Measurements from ENCODE around the gene RNF4.
"Not testable (repeated sequence)": the region's sequence is repeated elsewhere in the genome, so short reads cannot be mapped to it uniquely, and the experiment has no call there.

Gene RNF4, protein sequence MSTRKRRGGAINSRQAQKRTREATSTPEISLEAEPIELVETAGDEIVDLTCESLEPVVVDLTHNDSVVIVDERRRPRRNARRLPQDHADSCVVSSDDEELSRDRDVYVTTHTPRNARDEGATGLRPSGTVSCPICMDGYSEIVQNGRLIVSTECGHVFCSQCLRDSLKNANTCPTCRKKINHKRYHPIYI

GRCh38 chr4:2468456-2469191 lies at the start of gene RNF4:
Gene RNF4, plus strand, starts transcription at chr4:2469106. Its CDS starts 21,388 bp downstream, at chr4:2490494.
- DNase-seq, result peak; percentile 96

GRCh38 chr4:2419814-2420213 lies 49.1 kb upstream of the RNF4 start:
- DNase-seq, result no peak

DNA sequence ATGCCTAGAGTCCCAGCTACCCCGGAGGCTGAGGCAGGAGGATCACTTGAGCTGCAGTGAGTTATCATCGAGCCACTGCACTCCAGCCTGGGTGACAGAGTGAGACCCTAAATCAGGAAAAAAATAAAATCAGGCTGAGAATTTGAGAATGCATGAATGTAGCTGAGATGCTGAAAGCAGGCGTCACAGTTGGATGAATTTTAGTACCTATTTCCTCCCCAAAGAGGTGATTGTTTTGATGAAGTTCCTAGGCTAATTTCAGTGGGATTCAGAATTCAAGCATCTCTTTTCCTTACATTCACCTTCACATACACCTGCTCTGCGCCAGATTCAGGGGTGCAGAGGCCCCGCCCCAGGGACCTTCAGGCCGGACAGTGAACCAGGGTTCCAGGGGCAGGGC lies 47.0 kb upstream of the RNF4 start:
- DNase-seq, result no peak

- no peak for DNase-seq
Measured at GRCh38 chr4:2423066-2423465, 45.8 kb upstream of the RNF4 start.

- no peak for DNase-seq
Measured at GRCh38 chr4:2423695-2424094, 45.2 kb upstream of the RNF4 start.

DNA sequence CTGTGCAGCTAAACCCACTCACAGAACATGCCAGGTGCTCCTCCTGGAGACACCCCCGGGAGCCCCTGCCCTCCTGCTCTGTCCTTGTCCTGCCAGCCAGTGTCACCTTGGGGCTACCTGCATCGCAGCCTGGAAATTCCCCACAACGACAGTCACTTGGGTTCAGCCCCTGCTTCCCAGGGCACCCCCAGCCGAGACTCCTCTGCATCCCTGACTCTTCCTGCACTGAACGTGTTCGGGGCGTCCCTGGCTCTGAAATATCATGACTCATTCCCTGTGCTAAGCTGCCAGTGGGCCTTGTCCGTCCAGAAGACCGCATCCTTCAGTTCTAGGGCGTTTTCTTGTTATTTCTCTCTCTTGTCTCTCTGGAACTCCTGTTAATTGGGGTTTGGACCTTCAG lies 44.3 kb upstream of the RNF4 start:
- no peak for DNase-seq

GRCh38 chr4:2425386-2426068 lies 43.4 kb upstream of the RNF4 start:
- no peak for DNase-seq

- no peak for DNase-seq
Measured at GRCh38 chr4:2426069-2426397, 42.9 kb upstream of the RNF4 start.

- DNase-seq, result no peak
Measured at GRCh38 chr4:2426711-2427275, 42.1 kb upstream of the RNF4 start.

DNA sequence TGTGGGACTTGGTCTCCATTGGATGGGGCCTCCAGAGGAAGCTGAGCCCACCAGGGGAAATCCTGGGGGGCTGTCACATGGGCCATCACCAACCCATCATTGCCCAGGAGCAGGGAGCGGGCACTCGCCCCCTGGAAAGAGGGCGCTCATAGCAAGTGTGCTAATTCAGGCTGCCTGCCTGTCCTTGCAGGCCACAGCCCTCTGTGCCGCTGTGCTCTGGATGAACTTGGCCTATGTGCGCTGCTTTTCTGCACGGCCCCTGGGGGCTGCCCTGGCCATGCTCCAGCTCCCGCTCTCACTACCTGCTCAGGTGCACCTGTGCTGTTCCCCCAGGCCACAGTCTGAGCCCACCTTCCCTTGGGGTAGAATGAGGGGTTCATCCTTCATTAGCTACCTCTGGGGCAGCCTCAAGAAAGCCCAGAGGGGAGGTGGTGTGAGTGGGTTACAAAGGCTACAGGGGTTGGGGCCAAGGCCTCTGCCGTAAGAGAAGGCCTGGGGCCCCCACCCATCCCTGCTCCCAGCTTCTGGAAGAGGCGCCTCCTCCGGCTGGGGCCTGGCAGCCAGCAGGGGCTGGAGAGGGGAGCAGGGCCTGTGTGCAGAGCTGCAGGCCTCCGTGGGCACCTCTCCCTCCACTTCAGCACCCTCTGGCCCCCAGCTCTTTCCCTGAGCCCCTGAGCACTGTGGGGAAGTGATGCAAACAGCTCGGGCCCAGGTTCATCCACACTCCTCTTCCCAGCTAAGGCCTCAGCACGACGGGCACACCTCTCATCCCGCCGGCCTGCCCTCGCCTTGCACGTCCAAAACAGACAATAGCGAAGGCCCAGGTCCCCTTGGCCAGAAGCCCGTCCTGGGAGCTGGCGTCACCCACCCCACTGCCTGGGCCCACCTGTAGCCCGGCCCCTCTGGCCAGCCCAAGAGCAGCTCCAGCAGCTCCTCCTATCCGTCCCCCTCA lies 41.2 kb upstream of the RNF4 start:
- no peak for DNase-seq

DNA sequence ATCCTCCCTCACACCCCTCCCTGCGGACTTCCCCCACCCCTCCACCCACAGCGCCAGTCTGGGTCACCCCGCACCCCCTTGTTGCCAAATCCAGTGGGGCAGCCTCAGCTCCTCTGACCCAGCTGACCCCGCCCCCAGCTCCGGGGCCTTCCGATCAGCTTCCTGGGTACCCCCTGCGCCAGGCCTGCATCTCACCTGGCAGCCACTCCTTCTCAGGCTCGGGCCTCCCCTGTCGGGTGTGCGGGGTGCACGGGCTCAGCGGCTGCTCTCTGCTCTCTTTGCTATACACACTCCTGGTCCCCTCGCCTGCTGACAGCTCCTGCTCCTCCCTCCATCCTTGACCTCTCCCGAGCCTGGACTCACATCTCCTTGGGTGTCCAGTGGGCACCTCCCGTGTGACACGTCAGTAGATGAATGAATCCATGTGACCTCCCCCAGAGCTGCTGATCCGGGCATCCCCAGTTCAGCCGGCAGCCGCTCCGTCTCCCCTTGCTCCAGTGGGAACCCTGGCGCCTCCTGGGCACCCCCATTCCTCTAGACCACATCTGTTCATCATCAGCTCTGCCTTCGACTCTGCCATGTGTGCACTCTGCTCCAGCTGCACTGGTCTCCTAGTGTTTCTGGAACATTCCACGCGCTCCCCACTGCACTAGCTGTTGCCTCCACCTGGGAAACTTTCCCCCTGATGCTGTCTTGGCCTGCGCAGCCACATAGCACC lies 40.3 kb upstream of the RNF4 start:
- DNase-seq, result no peak

DNA sequence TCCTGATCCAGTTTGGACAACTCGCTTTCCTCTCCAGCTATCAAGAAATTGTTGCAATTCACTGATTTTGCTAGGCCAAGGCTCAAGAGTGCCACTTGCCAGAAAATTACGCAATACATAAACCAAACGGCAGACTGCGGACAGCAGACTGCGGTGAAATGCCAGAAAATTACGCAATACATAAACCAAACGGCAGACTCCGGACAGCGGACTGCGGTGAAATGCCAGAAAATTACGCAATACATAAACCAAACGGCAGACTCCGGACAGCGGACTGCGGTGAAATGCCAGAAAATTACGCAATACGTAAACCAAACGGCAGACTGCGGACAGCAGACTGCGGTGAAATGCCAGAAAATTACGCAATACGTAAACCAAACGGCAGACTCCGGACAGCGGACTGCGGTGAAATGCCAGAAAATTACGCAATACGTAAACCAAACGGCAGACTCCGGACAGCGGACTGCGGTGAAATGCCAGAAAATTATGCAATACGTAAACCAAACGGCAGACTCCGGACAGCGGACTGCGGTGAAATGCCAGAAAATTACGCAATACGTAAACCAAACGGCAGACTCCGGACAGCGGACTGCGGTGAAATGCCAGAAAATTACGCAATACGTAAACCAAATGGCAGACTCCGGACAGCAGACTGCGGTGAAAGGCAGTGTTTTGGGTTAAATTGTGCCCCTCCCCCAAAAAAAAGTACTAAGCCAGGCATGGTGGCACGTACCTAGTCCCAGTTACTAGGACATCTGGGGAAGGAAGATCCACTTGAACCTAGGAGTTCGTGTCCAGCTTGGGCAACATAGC lies 38.8 kb upstream of the RNF4 start:
- not testable (repeated sequence) for DNase-seq

DNA sequence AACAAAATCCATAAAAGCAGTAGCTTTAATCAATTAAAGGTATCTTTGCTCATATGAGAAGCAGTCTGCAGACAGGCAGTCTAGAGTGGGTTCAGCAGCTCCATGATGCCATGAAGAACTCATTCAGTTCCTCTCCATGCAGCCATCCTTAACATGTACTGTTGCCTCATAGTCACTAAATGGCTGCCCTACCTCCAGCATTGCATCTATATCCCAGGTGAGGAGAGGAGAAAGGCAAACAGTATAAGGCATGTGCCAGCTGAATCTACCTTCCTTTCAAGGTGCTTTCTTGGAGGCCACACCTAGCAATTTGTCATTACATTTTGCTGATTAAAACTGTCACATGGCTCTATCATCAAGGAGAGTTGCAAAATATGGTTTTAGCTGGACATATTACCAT lies 36.9 kb upstream of the RNF4 start:
- DNase-seq, result no peak

DNA sequence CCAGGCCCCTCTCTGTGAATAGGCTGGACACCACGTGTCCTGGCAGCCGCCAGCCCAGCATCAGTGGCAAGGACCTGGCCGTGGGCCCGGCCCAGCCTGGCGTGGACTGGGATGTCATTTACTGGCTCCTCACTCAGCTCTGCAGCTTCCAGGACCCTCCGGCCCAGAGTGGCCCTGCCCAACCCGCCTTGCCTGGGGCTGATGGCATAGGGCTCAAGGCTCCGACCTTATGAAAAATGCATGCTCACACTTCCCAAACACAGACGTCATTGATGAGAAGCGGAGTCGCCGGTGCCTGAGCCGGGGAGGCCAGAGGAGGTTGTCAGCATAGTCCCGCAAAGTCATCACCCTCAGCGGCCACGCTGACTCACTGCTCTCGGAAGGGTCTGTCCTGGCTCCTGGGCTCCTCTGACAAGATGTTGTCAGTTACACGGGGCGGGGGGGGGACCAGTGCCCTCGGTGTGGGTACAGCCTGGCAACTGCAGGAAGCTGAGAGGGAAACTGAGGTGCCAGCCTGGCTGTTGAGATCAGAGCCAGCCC lies 35.8 kb upstream of the RNF4 start:
- DNase-seq, result no peak

- DNase-seq, result no peak
Measured at GRCh38 chr4:2433609-2434350, 35.1 kb upstream of the RNF4 start.

- DNase-seq, result no peak
Measured at GRCh38 chr4:2434420-2434819, 34.5 kb upstream of the RNF4 start.

GRCh38 chr4:2436301-2436700 lies 32.6 kb upstream of the RNF4 start:
- DNase-seq, result no peak

DNA sequence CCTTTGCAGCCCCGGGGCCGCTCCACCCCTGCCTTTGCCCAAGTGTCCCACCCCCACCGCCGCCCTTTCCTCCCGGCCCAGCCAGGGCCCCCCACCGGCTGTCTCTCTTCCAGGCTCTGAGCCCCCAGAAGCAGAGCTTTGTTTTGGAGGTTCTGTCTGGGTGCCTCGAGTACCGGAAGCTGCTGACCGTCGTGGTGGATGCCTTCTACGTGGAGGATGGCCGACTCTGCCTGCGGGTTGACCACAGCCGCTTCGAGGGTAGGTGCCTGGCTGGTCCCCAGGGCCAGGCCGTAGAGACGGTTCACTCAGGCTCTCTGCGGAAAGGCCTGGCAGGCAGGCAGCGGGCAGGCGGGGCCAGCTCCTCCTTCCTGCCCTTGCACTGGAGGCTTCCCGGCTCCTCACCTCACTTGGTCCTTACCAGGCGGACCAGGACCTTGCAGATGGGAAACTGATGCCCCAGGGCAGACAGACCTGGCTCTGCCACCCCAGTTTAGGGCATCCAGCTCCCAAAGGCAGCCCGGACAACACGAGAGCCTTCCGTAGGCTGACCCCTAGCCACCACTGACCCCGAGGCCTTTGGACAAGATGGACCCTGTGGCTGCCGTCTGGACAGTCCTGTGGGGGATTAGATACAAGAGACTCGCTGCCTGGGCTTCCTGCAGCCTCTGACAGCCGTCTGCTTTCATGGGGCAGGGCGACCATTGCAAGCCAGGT lies 32.0 kb upstream of the RNF4 start:
- DNase-seq, result no peak

DNA sequence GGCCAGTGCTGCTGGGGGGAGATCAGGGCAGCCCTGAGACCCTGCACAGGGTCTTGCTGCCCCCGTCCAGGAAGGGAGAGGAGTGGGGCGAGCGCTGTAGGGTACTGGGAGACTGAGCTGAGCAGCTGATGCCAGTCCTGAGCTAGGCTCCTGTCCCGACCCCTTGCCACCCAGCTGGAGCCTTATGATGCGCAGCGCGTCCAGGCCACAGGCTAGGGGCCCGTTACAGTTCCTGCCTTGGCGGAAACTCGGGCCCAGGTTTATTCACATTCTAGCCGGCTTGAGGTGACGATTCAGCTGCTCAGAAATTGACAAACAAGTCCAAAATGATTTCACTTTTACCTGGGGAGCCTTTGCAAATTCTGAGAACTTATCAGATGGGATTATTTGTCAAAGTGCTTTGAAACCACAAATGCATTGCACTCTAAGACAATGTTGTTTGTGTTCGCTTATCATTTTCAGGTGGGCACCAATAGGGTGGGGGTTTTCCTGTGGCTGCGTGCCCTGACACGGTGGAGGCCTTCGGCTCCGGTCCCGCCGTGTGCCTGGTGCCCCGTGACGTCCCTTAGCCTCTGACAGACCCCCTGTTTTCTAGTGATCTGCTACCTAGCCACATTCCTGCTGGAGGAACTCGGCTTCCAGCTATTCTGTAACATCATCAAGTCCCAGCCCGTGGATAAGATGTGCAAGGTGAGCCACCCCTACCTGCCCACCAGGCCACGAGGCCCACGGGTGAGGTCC lies 31.3 kb upstream of the RNF4 start:
- no peak for DNase-seq
